KMS-11 (cell line): ENCODE data around the gene STEAP2.

ENCODE experiments used
- H2AFZ ChIP-seq: fragments of 200-600 bp; sonication (generic); 2 replicates; pipeline ENCODE4 v1.6.1; 2016; ENCODE audit warnings: antibody characterized with exemption, mixed run types, low read depth
- H3K27ac ChIP-seq: fragments of 200-600 bp; sonication (generic); 2 replicates; pipeline ENCODE4 v1.6.1; 2016; ENCODE audit warnings: mild to moderate bottlenecking, mixed run types
- H3K27me3 ChIP-seq: fragments of 200-600 bp; sonication (generic); 2 replicates; pipeline ENCODE4 v1.6.1; 2017; ENCODE audit warnings: mild to moderate bottlenecking, low read depth, mixed run types, moderate library complexity; ENCODE audit not compliant: insufficient read depth
- H3K36me3 ChIP-seq: fragments of 200-600 bp; sonication (generic); 2 replicates; pipeline ENCODE4 v1.6.1; 2017; ENCODE audit warnings: mild to moderate bottlenecking, mixed run types; ENCODE audit not compliant: insufficient read depth
- H3K4me1 ChIP-seq: fragments of 200-600 bp; sonication (generic); 2 replicates; pipeline ENCODE4 v1.6.1; 2016; ENCODE audit warnings: mild to moderate bottlenecking, low read depth, mixed run types; ENCODE audit not compliant: poor library complexity, severe bottlenecking
- H3K4me2 ChIP-seq: fragments of 200-600 bp; sonication (generic); 2 replicates; pipeline ENCODE4 v1.7.0; 2016; ENCODE audit warnings: mild to moderate bottlenecking, mixed run types
- H3K4me3 ChIP-seq: fragments of 200-600 bp; sonication (generic); IDR thresholded peaks from 2 replicates; pipeline ENCODE4 v1.6.1; 2017; ENCODE audit warnings: low read depth, low read length, mixed read lengths; ENCODE audit not compliant: insufficient read depth
- H3K79me2 ChIP-seq: fragments of 200-600 bp; sonication (generic); 2 replicates; pipeline ENCODE4 v1.6.1; 2016; ENCODE audit warnings: low read depth, mixed run types; ENCODE audit not compliant: insufficient read depth
- H3K9ac ChIP-seq: fragments of 200-600 bp; sonication (generic); 2 replicates; pipeline ENCODE4 v1.6.1; 2016; ENCODE audit warnings: mild to moderate bottlenecking, mixed run types
- H4K20me1 ChIP-seq: fragments of 200-600 bp; sonication (generic); 2 replicates; pipeline ENCODE4 v1.6.1; 2016; ENCODE audit warnings: mild to moderate bottlenecking, mixed run types; ENCODE audit not compliant: insufficient read depth
- CTCF ChIP-seq: fragments of 200-600 bp; sonication (generic); conservative IDR thresholded peaks from 2 replicates; pipeline ENCODE4 v1.6.1; 2017; ENCODE audit warnings: low read depth, mild to moderate bottlenecking, antibody characterized with exemption, low read length, moderate library complexity, mixed read lengths

Gene STEAP2

DNA sequence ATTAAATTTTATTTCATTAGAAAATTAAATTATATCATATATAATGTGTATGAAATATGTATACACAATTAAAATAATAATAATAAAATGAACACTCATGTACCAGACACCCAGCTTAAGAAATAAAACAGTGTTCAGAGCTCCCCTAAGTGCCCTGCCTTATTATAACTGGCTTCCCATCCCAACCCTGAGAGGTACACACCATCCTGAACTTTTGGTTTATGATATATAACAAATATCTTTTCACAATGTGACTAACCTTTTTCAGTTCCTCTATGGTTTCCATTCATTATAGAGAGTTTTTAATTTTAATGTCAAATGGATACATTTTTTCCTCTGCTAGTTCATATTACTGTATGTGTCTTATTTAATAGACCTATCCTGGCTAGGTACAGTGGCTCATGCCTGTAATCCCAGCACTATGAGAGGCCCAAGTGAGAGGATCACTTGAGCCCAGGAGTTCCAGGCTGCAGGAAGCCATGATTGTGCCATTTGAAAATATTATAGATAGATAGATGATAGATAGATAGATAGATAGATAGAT, 24.0 kb upstream of the STEAP2 start:
- H3K4me3 ChIP-seq = no peak overlapping the region
- no peaks in the 10 kb centered on the region for H3K27me3 ChIP-seq
- no peak overlapping the region for H3K9ac ChIP-seq
- no peak overlapping the region for H2AFZ ChIP-seq
- H3K4me2 ChIP-seq = no peak overlapping the region
- H3K36me3 ChIP-seq = no peaks in the 10 kb centered on the region
- H3K4me1 ChIP-seq = no peaks in the 10 kb centered on the region
- H4K20me1 ChIP-seq = no peaks in the 10 kb centered on the region
- no peak for TF ChIP-seq CTCF
- no peaks in the 10 kb centered on the region for H3K79me2 ChIP-seq
- no peak overlapping the region for H3K27ac ChIP-seq

DNA sequence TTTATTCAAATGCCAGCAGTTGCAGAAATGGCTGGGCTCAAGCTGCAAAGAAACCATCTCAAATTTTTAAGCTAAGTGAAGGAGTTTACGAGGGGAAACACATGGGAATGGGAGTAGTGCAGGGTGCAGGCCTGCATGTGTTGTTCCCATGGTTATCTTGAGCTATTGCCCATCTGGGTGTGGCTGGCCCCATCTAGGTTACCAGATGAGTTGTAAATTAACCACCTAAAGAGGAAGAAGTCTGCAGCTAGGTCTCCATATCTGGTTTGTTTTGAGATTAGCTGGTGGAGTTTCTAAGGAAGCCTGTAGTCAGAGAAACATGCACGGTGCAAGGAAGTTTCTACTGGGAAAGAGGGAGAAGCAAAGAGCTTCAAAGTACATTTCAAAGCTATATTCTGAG, 23.3 kb upstream of the STEAP2 start:
- Histone ChIP-seq H4K20me1 (no peaks in the 10 kb centered on the region), H3K4me3 (no peak overlapping the region), H3K4me2 (no peak overlapping the region), H3K9ac (no peak overlapping the region), H3K36me3 (no peaks in the 10 kb centered on the region), H3K4me1 (no peaks in the 10 kb centered on the region), H3K27ac (no peak overlapping the region), H3K27me3 (no peaks in the 10 kb centered on the region), H2AFZ (no peak overlapping the region), H3K79me2 (no peaks in the 10 kb centered on the region)
- TF ChIP-seq CTCF = no peak

DNA sequence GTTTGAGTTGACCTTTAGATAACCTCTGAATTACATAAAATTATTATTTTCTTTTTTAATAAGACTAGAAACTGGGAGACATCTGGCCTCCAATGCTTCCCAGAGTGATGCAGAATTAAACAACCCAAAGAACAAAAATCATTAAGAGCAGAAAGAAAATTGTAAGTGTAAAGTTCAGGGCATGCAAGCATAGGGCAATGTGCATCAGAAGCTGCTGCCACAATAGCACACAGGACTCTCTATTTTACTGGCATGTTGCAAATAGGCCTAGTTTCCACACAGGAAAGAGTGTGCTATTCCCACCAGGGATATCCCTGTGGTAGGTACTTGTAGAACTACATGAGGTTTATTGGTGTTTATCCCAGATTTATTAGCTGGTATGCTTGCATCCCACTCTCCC, 20.5 kb upstream of the STEAP2 start:
- no peaks in the 10 kb centered on the region for H3K27me3 ChIP-seq
- H4K20me1 ChIP-seq = no peaks in the 10 kb centered on the region
- no peak overlapping the region for H3K4me3 ChIP-seq
- no peaks in the 10 kb centered on the region for H3K36me3 ChIP-seq
- H3K4me1 ChIP-seq = no peaks in the 10 kb centered on the region
- H3K27ac ChIP-seq = no peak overlapping the region
- H3K79me2 ChIP-seq = no peaks in the 10 kb centered on the region
- TF ChIP-seq CTCF = no peak
- H3K9ac ChIP-seq = no peak overlapping the region
- no peak overlapping the region for H3K4me2 ChIP-seq
- H2AFZ ChIP-seq = no peak overlapping the region

DNA sequence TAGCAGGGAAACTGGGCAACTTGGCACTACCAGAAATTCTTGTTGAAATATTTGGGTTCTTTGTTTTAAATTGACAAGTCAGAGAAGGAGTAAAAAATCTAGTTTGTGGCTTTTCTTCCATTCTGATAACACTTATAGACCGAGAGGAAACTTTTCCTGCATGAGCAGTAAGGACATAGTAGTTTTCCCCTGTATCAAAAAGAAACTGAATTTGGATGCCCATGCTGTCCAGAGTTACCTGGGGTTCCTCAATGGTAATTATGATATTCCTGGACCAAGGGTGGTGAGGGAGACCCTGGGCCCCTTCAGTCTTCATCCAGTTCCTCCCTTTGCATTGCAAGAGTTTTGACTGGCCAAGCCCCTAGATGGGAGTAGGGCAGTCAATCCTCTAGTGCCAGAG, 19.9 kb upstream of the STEAP2 start:
- H3K4me2 ChIP-seq = no peak overlapping the region
- H3K4me1 ChIP-seq = no peaks in the 10 kb centered on the region
- H4K20me1 ChIP-seq = no peaks in the 10 kb centered on the region
- H2AFZ ChIP-seq = no peak overlapping the region
- no peak overlapping the region for H3K4me3 ChIP-seq
- TF ChIP-seq CTCF = no peak
- no peaks in the 10 kb centered on the region for H3K79me2 ChIP-seq
- H3K36me3 ChIP-seq = no peaks in the 10 kb centered on the region
- H3K27me3 ChIP-seq = no peaks in the 10 kb centered on the region
- no peak overlapping the region for H3K9ac ChIP-seq
- H3K27ac ChIP-seq = no peak overlapping the region
